Activated T-cell treated with anti-CD3 and anti-CD28 coated beads for 1 hour (primary cell): Measurements from ENCODE around the gene GALNTL6.
"Not testable (repeated sequence)": the region's sequence is repeated elsewhere in the genome, so short reads cannot be mapped to it uniquely, and the experiment has no call there.

ENCODE experiments used
- DNase-seq: peaks from one replicate; pipeline ENCODE4 v3.0.0-alpha.2; 2020; ENCODE audit warnings: low read depth

Gene GALNTL6

GRCh38 chr4:172666711-172667368 lies 853.6 kb downstream of the GALNTL6 start:
- no peak for DNase-seq

- DNase-seq, result no peak
These were observed 861.6 kb downstream of the GALNTL6 start for GRCh38 chr4:172674811-172675210.

DNA sequence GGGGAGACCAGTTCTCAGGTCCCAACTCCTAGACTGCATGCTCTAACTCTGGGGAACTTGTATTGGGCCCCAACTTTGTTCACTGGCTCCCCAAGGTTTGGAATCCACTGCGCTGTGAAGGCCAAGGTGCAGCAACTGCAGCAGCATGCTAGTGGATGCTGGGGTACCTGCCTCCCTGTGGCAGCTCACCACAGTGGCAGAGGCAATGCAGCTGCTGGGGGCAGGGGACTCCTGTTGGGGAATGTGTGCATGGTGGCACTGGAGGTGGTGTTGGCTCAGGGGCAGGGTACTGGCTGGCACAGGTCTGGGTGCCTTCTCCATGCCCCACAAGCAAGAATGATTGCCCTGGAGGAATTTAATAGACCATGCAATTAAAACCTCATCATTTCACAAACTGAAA lies 862.0 kb downstream of the GALNTL6 start:
- no peak for DNase-seq

- no peak for DNase-seq
These were observed 867.5 kb downstream of the GALNTL6 start for GRCh38 chr4:172680691-172681090.

- DNase-seq, result no peak
These were observed 869.8 kb downstream of the GALNTL6 start for GRCh38 chr4:172683021-172683420.

- DNase-seq, result no peak
These were observed 872.8 kb downstream of the GALNTL6 start for GRCh38 chr4:172686021-172686420.

DNA sequence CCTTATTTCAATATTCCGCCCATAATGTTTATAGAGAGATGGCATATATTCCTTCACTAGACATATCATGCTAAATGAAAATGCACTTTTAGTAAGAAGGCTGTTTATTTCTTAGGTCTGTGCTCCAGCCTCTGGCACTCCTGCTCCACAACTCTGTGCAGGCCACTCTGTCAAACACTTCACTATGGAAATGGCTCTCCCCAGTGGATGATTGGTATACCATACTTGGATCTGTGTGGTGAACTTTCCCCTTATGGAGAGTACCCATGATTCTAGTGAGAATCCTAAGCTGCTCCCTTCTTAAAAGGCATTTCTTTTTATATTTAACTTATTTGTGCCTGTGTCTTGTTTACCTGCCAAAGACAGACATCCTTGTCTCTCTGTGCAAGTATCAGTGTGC lies 875.3 kb downstream of the GALNTL6 start:
- no peak for DNase-seq

DNA sequence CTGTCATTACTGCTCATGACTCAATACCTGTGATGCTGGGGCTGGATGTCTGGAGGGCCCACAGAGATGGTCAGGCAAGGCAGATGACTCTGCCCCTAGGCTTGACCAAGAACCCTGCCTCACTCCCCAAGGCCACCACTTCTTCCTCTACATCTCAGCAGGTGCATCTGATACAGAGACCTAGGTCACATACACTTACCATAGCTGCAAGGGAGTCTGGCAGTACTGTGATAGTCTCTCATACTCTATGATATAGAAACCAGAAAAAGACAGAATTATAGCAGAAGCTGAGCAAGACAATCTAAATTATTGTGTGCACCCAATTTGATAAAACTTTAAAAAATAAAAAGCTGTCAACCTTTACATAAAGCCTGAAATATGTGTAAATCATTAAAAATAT lies 878.3 kb downstream of the GALNTL6 start:
- no peak for DNase-seq

DNA sequence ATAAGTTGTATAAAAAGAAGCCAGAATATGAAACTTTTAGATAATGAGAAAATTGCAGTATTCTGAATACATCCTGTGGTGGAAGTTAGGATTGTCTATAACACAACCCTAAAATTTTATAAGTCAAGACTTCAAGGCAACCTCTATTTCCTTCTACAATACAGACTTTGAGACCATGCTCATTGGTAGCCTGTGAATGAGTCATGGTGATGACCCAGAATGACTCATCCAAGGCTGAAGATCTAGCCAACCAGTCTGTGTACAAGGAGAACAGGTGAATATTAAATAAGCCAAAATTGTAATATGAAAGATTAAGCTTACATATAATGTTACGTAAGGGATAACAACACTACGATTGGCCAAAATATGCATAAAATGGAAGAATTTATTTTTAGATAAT lies 879.5 kb downstream of the GALNTL6 start:
- DNase-seq, result no peak

- no peak for DNase-seq
These were observed 885.1 kb downstream of the GALNTL6 start for GRCh38 chr4:172698256-172698655.

DNA sequence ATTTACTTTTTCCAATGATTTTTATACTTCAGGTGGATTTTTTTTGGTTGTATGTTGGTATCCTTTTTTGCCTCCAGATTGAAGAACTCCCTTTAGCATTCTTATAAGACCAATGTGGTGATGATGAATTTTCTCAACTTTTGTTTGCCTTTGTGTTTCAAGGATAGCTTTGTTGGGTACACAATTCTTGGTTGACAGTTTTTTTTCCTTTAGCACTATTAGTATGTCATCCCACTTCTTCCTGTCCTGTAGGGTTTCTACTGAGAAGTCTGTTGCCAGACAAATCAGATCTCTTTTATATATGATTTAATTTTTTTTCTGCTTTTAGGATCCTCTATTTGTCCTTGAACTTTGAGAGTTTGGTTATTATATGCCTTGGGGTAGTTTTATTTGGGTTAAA lies 892.4 kb downstream of the GALNTL6 start:
- DNase-seq, result no peak

- no peak for DNase-seq
These were observed 892.8 kb downstream of the GALNTL6 start for GRCh38 chr4:172706000-172706399.

DNA sequence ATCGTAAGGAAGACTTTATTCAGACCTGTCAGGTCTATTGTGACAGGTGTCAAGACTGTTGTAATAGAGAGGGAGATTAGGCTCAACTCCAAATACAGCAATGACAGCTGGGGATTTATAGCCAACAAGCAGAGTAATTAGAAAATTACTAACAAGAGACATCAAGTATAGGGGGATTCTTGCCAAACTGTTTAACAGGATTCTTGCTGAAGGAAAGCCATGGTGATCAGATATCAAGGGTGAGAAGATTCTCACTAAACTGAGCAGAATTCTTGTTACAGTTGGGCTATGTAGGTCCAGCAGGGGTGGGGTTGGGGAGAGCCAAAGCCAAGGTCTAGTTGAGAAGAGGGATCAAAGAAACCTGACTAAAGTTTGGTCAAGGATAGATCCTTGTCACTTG lies 894.4 kb downstream of the GALNTL6 start:
- no peak for DNase-seq

- DNase-seq, result no peak
These were observed 895.0 kb downstream of the GALNTL6 start for GRCh38 chr4:172708184-172708583.

DNA sequence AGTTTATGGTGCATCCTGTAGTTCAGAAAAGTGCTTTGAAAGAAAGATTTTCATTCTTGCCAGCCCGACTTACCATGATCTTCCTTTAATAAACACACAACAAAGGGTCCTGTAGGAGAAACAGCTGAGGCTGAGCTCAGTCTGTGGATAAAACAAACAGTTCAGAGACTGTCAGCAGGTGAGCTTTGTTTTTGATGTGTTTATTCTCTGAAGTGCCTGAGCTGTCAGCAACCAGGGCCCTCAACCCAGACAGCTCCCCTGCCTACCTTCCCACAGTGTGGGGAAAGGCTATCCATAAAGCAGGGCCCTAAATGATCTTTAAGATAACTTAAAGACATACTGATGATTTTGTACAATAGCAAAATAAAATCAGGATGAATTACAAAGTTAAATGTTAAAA lies 896.2 kb downstream of the GALNTL6 start:
- DNase-seq, result no peak

GRCh38 chr4:172716291-172716690 lies 903.1 kb downstream of the GALNTL6 start:
- DNase-seq, result no peak

DNA sequence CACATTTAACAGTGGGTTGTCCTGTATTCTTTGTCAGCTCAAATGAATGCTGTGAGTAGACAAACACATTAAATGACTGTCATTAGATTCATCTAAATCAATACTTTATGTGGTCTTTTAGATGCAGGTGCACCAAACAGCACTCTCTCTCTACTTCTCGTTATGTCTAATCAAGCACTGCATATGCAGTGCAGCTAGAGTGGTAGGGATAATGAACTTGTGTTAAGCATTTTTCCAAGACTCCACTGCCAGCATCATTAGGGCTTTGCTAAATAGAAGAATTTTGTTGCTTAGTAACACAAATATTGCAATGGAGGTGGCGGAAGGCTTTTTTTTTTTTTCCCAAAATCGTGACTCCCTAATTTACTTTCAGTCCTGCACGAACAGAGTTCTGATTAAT lies 908.5 kb downstream of the GALNTL6 start:
- no peak for DNase-seq

- no peak for DNase-seq
These were observed 912.4 kb downstream of the GALNTL6 start for GRCh38 chr4:172725581-172725980.

DNA sequence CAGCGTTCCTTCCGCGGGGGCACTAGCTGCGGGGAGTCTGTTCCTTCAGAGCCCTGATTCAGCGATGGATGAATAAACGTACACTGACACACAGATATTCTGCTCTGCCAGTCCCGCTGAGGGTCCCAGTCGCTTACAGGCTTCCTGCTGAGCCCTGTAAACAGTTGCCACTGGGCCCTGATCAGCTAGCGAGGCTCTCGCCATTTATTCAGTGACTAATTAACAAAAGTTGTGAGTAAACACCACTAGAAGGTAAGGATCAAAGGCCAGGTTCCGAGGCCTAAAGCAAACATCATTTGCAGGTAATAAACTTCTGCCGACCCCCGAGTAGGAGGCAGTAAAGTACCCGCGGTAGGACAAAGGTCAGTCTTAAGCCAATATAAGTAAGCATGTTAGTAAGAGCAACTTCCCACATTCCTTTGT lies 912.8 kb downstream of the GALNTL6 start:
- DNase-seq, result no peak

DNA sequence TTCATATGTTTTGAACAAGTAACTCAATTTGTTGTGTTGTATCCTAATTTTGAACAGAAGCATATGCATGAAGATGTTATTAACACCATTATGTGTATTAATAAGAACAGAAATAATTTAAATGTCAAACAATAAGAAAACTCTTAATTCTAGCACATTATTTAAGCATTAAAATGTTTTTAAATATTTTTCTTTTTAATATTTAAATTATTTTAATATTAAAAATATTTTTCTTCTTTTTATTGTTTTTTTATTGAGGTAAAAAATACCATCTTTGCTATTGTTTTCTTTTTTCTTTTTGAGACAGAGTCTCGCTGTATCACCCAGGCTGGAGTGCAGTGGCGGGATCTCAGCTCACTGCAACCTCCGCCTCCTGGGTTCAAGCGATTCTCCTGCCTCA lies 914.4 kb downstream of the GALNTL6 start:
- no peak for DNase-seq

GRCh38 chr4:172733645-172734044 lies 920.4 kb downstream of the GALNTL6 start:
- not testable (repeated sequence) for DNase-seq

- no peak for DNase-seq
These were observed 921.4 kb downstream of the GALNTL6 start for GRCh38 chr4:172734555-172734954.

DNA sequence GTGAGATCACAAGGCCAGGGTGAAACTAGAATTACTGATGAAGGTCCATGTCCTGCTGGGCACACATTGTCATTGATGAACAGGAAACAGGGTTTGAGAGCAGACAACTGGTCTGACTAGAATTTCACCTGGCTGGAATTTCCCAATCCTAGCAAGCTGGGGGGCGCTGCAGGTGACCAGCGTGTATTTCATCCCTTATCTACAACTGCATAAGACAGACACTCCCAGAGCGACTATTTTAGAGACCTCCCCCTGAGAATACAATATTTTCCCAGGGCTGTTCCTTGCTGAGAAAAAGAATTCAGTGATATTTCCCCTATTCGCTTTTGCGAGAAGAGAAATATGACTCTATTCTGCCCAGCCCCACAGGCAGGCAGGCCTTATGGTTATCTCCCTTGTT lies 922.8 kb downstream of the GALNTL6 start:
- no peak for DNase-seq

GRCh38 chr4:172740434-172740833 lies 927.2 kb downstream of the GALNTL6 start:
- DNase-seq, result no peak

DNA sequence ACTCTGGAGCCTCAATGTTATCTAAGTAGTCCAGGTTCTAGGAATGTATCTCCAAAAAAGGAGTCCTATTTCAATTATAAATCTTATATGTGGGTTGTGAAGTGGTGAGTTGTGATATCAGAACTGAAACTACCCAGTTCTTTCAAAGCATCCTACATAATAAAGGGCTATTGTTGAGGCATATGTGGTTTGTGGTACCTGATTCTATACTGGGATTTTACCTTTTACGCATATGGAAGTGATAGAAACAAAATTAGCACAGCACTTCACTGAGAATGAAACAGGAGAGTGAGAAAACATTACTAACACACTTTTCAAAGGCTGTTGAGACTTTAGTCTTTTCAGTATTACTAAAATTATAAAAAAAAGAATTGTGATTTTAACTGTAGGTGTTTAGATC lies 937.7 kb downstream of the GALNTL6 start:
- no peak for DNase-seq
